Kidney epithelial cell (primary cell): ENCODE data around the gene CCR8. TPM values are rescaled to one million over a fixed set of nuclear protein-coding genes. Genes with fewer than 3 reads are reported as not detected.

Experiments used
- DNase-seq: peaks from one replicate; pipeline ENCODE4 v3.0.0-alpha.2; 2010; ENCODE audit warnings: low read depth
- H3K27me3 ChIP-seq: 2 replicates; pipeline ENCODE4 v1.6.0; 2011; ENCODE audit warnings: low read length; ENCODE audit not compliant: control insufficient read depth, insufficient read depth
- H3K36me3 ChIP-seq: 2 replicates; pipeline ENCODE4 v1.5.1; 2011; ENCODE audit warnings: low read length; ENCODE audit not compliant: control insufficient read depth, insufficient read depth
- H3K4me3 ChIP-seq: 2 replicates; pipeline ENCODE4 v1.5.1; 2011; ENCODE audit warnings: low read depth, mild to moderate bottlenecking, control low read depth, low read length
- CTCF ChIP-seq: IDR thresholded peaks from 2 replicates; pipeline ENCODE4 v1.5.1; 2011; ENCODE audit warnings: mild to moderate bottlenecking, moderate library complexity, low read length, control low read depth, inconsistent platforms; ENCODE audit not compliant: insufficient read depth, poor library complexity, severe bottlenecking
- total RNA-seq: library from RNA; depleted of rRNA; stranded (reverse); fragments of >200 nt; gene quantifications from 2 replicates; pipeline ENCODE4 v1.2.3, GENCODE V29; 2015

CCR8 gene
- total RNA-seq, 1 donor from 2014 or later, result not detected

DNA sequence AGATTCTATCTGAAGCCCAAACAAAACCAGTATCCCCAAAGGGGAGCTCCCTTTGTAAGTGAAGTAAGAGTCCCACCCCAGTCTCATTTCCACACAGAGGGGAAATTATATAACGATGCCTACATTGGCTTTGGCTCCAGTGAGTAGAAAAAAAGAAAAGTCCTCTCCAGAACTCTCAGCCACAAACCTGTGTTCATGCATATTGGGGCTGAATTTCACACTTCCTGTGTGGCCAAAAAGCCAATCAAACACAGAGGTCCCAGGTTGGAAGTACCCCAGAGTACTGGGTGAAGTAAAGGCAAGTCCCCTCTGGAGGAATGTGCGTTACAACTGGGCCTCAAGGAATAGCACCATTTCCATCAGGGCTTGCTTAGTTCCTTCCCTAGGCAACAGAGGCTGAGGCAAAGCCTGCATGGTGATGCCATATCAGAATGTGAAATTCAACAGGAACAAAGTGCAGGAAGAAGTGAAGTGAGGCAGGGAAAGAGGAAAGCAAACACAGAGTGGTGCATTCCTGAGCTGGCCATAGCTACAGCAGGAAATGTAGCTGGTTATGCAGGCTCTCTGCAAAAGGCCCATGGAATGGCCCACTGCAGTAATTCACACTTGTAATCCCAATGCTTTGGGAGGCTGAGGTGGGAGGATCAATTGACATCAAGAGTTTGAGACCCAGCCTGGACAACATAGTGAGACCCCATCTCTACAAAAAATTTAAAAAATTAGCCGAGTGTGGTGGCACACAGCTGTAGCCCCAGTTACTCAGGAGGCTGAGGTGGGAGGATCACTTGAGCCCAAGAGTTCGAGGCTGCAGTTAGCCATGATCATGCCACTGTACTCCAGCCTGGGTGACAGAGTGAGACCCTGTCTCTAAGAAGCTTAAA, 33.1 kb upstream of the CCR8 start:
- DNase-seq, result no peak
- Histone ChIP-seq H3K36me3 (no peaks in the 10 kb centered on the region), H3K4me3 (no peak overlapping the region), H3K27me3 (no peaks in the 10 kb centered on the region)
- no peak for TF ChIP-seq CTCF

GRCh38 chr3:39299279-39299678, 30.2 kb upstream of the CCR8 start:
- H3K36me3 ChIP-seq, result no peaks in the 10 kb centered on the region
- H3K27me3 ChIP-seq, result no peaks in the 10 kb centered on the region
- TF ChIP-seq CTCF, result no peak
- H3K4me3 ChIP-seq, result no peak overlapping the region
- DNase-seq, result no peak

- TF ChIP-seq CTCF, result no peak
- no peak overlapping the region for H3K4me3 ChIP-seq
- no peaks in the 10 kb centered on the region for H3K27me3 ChIP-seq
- no peak for DNase-seq
- no peaks in the 10 kb centered on the region for H3K36me3 ChIP-seq
Observed at GRCh38 chr3:39302178-39302577, 27.3 kb upstream of the CCR8 start.

DNA sequence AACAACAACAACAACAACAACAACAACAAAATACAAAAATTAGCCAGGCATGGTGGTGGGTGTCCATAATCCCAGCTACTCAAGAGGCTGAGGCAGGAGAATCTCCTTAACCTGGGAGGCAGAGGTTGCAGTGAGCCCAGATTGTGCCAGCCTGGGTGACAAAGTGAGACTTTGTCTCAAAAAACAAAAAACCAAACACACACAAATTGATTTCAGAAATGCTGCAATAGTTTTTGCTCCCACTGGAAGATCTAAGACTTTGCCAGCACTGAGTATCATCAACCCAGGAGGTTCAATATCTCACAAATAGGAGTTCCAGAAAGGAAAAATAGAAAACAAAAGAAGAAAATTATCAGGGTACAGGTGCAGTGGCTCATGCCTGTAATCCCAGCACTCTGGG, 16.2 kb upstream of the CCR8 start:
- Histone ChIP-seq H3K4me3 (no peak overlapping the region), H3K27me3 (no peaks in the 10 kb centered on the region), H3K36me3 (no peaks in the 10 kb centered on the region)
- DNase-seq, result no peak
- no peak for TF ChIP-seq CTCF

DNA sequence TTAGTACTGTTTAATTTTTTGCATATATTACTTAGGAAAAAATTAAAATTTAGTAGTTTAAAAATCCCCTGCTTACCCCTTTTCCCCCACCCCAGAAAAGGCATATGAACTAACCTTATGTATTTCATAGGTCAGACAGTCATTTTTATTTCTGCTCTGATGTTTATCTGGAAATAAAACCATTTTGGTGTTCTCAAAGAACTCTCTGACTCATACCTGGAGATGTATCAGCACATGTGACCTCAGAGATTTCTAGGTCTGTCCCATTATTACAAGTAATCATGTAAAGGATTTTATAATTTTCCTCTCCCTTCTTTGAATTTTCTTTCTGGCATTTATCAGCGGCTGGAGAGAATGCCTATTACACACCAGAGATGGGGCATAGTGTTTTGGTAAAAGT, 14.1 kb upstream of the CCR8 start:
- Histone ChIP-seq H3K4me3 (no peak overlapping the region), H3K27me3 (no peaks in the 10 kb centered on the region), H3K36me3 (no peaks in the 10 kb centered on the region)
- no peak for TF ChIP-seq CTCF
- DNase-seq, result no peak
